KOPT-K1 (cell line): ENCODE data around the gene PDZD8.

Experiments used
- H3K27ac ChIP-seq: fragments of 200-600 bp; sonication (generic); 2 replicates; pipeline ENCODE4 v1.5.1; 2016; ENCODE audit warnings: antibody characterized with exemption, mild to moderate bottlenecking, low read depth, low read length; ENCODE audit not compliant: poor library complexity, severe bottlenecking
- H3K36me3 ChIP-seq: fragments of 200-600 bp; sonication (generic); 2 replicates; pipeline ENCODE4 v1.5.1; 2017; ENCODE audit warnings: antibody characterized with exemption, mild to moderate bottlenecking, low read length, moderate library complexity; ENCODE audit not compliant: insufficient read depth
- H3K9me3 ChIP-seq: fragments of 200-600 bp; sonication (generic); 2 replicates; pipeline ENCODE4 v1.5.1; 2017; ENCODE audit warnings: antibody characterized with exemption, low read length, mild to moderate bottlenecking; ENCODE audit not compliant: insufficient read depth, poor library complexity, severe bottlenecking

The PDZD8 gene

GRCh38 chr10:117342641-117343040, 32.6 kb downstream of the PDZD8 start:
- Histone ChIP-seq H3K27ac (no peak overlapping the region), H3K36me3 (peaks cover 11% of the 10 kb centered on the region; the same call in 1 of the 2 replicates), H3K9me3 (no peaks in the 10 kb centered on the region)

DNA sequence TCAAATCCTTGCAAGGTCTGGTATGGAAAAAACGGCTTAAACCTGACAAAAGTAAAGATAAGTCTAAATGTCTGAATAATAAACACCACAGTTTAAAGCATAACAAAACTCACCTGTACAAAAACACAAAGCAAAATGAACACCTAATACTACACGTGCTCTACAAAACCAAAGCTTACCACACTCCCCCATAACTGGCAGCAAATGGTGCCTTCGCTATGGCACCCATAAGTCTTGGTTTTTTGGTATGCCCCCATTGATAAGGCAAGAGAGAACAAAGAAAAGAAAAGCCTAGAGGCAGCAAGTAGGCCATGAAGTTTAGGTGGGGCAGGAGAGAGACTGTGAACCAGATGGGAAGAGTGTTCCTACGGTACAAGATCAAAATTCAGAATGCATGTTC, 34.2 kb downstream of the PDZD8 start:
- Histone ChIP-seq H3K9me3 (no peaks in the 10 kb centered on the region), H3K27ac (no peak overlapping the region), H3K36me3 (peaks cover 16% of the 10 kb centered on the region; the same call in 1 of the 2 replicates)

DNA sequence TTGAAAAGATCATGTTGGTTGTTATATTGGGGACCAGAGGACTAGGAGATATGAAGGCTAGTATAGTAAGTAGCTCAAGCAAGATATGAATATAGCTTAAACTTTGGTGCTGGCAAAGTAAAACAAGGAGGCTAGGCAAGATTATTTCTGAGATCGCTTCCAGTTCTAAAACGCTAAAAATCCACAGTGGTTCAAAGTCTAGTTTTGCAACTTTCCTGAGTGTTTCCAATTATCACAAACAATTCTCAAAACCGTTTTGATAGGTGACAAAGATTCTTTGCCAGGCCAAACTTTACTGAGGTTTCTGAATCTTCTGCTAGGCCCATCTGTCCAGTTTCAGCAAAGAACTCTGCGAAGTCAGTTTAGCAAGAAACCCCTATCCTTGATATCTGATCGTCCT, 35.3 kb downstream of the PDZD8 start:
- Histone ChIP-seq H3K36me3 (peaks cover 25% of the 10 kb centered on the region), H3K27ac (no peak overlapping the region), H3K9me3 (peaks cover 3% of the 10 kb centered on the region)

DNA sequence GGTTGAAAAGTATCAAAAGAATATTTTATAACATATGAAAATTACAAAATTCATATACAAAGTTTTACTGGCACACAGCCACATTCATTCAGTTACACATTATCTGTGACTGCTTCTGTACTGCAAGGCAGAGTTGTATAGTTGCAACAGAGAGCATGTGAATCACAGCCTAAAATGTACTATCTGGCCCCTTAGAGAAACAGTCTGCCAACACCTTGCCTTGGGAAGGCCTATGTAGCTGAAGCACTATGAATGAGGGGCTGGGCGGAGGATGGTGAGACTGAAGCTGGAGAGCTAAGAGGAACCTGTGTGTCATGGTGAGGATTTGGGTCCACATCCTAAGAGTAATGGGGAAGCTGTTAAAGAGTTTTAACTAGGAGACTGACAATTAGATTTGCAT, 35.7 kb downstream of the PDZD8 start:
- H3K9me3 ChIP-seq = peaks cover 7% of the 10 kb centered on the region
- no peak overlapping the region for H3K27ac ChIP-seq
- H3K36me3 ChIP-seq = peaks cover 29% of the 10 kb centered on the region

GRCh38 chr10:117334926-117335325, 40.3 kb downstream of the PDZD8 start:
- H3K9me3 ChIP-seq = peaks cover 11% of the 10 kb centered on the region
- H3K27ac ChIP-seq = no peak overlapping the region
- peaks cover 36% of the 10 kb centered on the region for H3K36me3 ChIP-seq

DNA sequence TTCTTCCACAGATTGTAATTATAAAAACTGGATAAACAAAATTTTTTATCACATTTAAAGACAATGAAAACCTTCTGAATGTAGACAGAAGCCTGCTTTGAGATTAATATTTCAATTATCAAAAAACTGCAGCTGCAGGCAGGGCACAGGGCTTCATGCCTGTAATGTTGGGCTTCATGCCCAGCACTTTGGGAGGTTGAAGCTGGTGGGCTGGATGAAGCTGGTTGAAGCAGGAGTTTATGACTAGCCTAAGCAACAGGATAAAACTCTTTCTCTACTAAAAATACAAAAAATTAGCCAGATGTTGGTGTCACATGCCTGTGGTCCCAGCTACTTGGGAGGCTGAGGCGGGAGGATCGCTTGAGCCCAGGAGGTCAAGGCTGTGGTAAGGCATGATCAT, 41.2 kb downstream of the PDZD8 start:
- Histone ChIP-seq H3K36me3 (peaks cover 33% of the 10 kb centered on the region), H3K27ac (no peak overlapping the region), H3K9me3 (peaks cover 11% of the 10 kb centered on the region)

DNA sequence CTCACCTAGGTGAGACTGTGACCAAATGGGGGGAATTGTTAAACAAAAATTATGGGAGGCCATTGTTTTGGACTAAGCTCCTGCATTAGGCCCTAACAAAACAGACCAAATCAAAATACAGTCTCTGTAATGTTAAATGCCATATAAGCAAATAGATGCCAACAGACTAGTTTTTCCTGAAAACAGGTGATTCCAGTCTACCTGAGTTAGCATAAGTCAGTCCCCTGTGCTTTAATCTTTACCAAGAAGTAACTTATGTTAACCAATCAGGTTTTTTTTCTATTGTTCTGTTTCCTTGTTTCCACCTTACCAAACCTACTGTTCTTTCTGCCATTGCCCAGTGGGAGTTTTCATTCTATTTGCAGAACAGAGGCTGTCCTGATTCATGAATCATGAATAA, 48.0 kb downstream of the PDZD8 start:
- Histone ChIP-seq H3K36me3 (peaks cover 4% of the 10 kb centered on the region; the same call in 1 of the 2 replicates), H3K27ac (no peak overlapping the region), H3K9me3 (no peaks in the 10 kb centered on the region)

- no peak overlapping the region for H3K27ac ChIP-seq
- H3K36me3 ChIP-seq = peaks cover 1% of the 10 kb centered on the region; the same call in 1 of the 2 replicates
- H3K9me3 ChIP-seq = no peaks in the 10 kb centered on the region
Measured at GRCh38 chr10:117324367-117324766, 50.9 kb downstream of the PDZD8 start.

GRCh38 chr10:117322260-117322659, 53.0 kb downstream of the PDZD8 start:
- Histone ChIP-seq H3K36me3 (peaks cover 5% of the 10 kb centered on the region; the same call in 1 of the 2 replicates), H3K9me3 (no peaks in the 10 kb centered on the region), H3K27ac (no peak overlapping the region)

DNA sequence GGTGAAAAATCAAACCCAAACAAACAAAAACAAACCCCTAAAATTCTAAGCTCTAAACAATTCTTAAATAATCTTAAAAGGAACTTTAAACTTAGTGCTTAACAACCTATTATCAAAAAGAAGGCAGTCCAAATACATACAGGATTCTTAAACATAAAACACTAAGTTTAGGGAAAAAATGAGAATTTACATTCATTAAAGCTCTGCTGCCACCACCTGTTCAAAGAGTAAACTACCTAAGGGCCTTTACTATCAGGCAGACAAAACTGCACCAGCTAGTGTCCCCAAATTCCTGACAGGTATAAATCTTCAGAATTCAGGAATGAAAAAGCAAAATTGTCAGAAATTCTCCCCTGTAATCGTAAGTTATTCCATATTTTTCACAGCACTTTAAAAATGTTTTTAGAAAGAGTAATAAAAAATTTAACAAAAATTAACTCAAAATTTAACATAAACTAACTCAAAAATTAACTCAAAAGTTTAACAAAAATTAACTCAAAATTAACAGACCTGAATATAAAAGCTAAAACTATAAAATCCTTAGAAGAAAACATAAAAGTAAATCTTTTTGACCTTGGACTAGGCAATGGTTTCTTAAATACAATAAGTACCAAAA, 55.1 kb downstream of the PDZD8 start:
- H3K36me3 ChIP-seq = 0 out of 2 replicates have a peak, but pooled peaks cover 5% of the 10 kb centered on the region
- H3K9me3 ChIP-seq = no peaks in the 10 kb centered on the region
- H3K27ac ChIP-seq = no peak overlapping the region

- 0 out of 2 replicates have a peak, but pooled peaks cover 9% of the 10 kb centered on the region for H3K36me3 ChIP-seq
- H3K9me3 ChIP-seq = no peaks in the 10 kb centered on the region
- H3K27ac ChIP-seq = no peak overlapping the region
Measured at GRCh38 chr10:117318909-117319308, 56.3 kb downstream of the PDZD8 start.

- Histone ChIP-seq H3K27ac (no peak overlapping the region), H3K9me3 (no peaks in the 10 kb centered on the region), H3K36me3 (peaks cover 15% of the 10 kb centered on the region; the same call in 1 of the 2 replicates)
Measured at GRCh38 chr10:117316701-117317100, 58.5 kb downstream of the PDZD8 start.

DNA sequence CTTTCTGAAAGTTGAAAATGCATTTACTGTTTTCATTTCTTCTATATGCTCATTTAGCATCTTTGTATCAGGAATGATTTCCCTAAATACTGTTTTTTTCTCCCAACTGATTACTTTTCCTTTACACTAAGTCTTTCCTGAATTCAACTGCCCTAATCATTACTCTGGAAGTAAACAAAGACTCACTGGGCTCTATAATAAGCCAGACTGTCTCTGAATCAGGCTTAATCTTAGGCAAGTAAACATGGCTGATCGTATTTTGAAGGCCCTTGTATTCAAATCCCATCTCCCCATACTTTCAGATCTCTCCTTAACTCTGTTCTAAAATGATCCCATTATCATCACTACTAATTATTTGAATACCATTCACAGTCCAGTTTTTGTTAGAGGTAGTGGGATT, 61.6 kb downstream of the PDZD8 start:
- Histone ChIP-seq H3K27ac (no peak overlapping the region), H3K36me3 (peaks cover 15% of the 10 kb centered on the region; the same call in 1 of the 2 replicates), H3K9me3 (no peaks in the 10 kb centered on the region)

DNA sequence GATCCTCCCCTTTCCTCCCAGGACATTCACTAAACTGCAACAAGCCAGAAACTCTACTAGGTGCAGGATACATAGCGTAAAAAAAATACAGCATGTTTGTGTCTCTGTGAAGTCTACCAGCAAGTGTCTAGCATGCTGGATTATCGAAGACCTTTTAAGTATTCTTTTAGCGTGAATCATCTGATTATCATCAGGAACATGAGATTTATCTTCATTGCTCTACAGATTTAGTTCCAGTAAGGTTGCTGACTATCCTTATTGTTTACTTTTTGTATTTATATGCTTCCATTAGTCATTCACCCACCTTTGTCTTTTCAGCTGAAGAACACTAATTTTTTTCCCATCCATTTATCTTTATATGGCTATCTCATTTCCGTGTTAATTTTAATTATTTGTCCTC, 62.8 kb downstream of the PDZD8 start:
- peaks cover 10% of the 10 kb centered on the region; the same call in 1 of the 2 replicates for H3K36me3 ChIP-seq
- H3K27ac ChIP-seq = no peak overlapping the region
- H3K9me3 ChIP-seq = no peaks in the 10 kb centered on the region

DNA sequence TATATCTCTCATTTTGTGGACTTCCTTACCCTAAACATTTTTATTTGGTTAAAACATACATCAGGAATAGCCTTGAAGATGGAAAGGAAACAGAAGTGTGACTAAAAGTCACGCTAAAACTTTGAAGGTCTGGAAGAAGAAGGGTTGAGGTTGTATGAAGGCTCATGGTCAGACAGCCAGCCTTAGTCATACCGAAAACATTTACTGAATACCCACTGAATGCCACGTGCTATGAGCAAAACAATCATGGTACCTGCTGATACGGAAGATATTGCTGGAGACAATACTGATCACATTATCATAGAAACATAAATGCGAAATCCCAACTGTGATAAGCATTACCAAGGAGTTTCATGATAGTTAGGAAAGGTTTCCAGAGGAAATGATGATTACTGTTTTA, 64.0 kb downstream of the PDZD8 start:
- H3K9me3 ChIP-seq = no peaks in the 10 kb centered on the region
- H3K36me3 ChIP-seq = peaks cover 10% of the 10 kb centered on the region; the same call in 1 of the 2 replicates
- no peak overlapping the region for H3K27ac ChIP-seq

DNA sequence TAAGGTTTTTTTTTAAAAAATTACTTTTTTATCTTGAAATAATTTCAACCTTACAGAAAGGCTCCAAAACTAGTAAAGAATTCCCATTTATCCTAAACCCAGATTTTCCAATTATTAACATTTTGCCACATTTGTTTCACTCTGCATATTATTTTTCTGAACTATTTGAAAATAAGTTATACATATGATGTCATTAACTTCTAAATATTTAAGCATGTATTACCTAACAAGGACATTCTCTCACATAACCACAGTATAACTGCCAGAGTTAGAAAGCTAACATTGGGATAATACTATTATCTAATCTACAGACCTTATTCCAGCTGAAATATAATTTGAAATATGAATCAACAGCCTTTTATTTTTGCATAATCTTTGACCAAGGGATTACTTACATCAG, 68.6 kb downstream of the PDZD8 start:
- H3K36me3 ChIP-seq = peaks cover 13% of the 10 kb centered on the region
- H3K9me3 ChIP-seq = peaks cover 23% of the 10 kb centered on the region
- no peak overlapping the region for H3K27ac ChIP-seq
